22Rv1 (cell line): ENCODE results near the gene ALPL.

Experiments
- CTCF ChIP-seq: fragments of 450-650 bp; IDR thresholded peaks from 2 replicates; pipeline ENCODE4 v1.5.1; 2017; ENCODE audit warnings: mild to moderate bottlenecking
- ZFX ChIP-seq: fragments of 450-650 bp; IDR thresholded peaks from 2 replicates; pipeline ENCODE4 v1.6.1; 2017; ENCODE audit warnings: antibody characterized with exemption, borderline replicate concordance

DNA sequence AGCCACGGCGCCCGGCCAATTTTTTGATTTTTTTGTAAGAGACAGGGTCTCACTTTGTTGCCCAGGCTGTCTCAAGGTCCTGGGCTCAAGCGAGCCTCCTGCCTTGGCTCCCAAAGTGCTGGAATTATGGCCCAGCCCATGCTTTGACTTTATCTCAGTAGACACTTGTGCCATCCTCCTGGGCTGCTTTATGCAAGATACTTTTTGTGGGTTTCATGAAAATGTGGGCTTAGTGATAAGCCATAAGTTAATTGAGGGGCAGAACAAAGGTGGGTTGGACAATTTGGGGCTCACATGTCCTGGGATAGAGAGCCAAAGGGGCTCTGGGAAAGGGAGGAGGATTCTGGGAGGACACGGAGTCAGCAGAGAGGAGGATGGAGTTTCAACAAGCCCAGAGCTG lies 22.0 kb downstream of the ALPL start:
- no peak for TF ChIP-seq CTCF
- TF ChIP-seq ZFX: no peak
